ENCODE data around the gene PTPRO.

The PTPRO gene

GRCh38 chr12:15387772-15388171 is 65.5 kb downstream of the PTPRO start:
- TF ChIP-seq CTCF (IDR thresholded peaks at IDR 0.05; ENCODE audit: low read depth, low read length), result no peak
- no peak overlapping the region for H3K27ac ChIP-seq
- no peak for DNase-seq
- H3K9me3 ChIP-seq (ENCODE audit: severe bottlenecking), result no peaks in the 10 kb centered on the region
- H3K36me3 ChIP-seq, result no peaks in the 10 kb centered on the region
- H3K4me3 ChIP-seq (ENCODE audit: low read depth, low read length), result no peak overlapping the region
- H3K27me3 ChIP-seq (ENCODE audit: insufficient read depth, low read depth, severe bottlenecking), result no peaks in the 10 kb centered on the region

- no peak for TF ChIP-seq CTCF (IDR thresholded peaks at IDR 0.05; ENCODE audit: low read depth, low read length)
- Histone ChIP-seq H3K9me3 (ENCODE audit: severe bottlenecking) (no peaks in the 10 kb centered on the region), H3K4me3 (ENCODE audit: low read depth, low read length) (no peak overlapping the region)
Measured at GRCh38 chr12:15389561-15389960, 67.3 kb downstream of the PTPRO start.

GRCh38 chr12:15393037-15393436 is 70.7 kb downstream of the PTPRO start:
- Histone ChIP-seq H3K27ac (no peak overlapping the region), H3K36me3 (no peaks in the 10 kb centered on the region), H3K27me3 (ENCODE audit: insufficient read depth, low read depth, severe bottlenecking) (no peaks in the 10 kb centered on the region), H3K9me3 (ENCODE audit: severe bottlenecking) (no peaks in the 10 kb centered on the region), H3K4me3 (ENCODE audit: low read depth, low read length) (no peak overlapping the region)
- DNase-seq, result no peak
- TF ChIP-seq CTCF (IDR thresholded peaks at IDR 0.05; ENCODE audit: low read depth, low read length), result no peak

More at GRCh38 chr12:15389561-15389960, 67.3 kb downstream of the PTPRO start:
- Histone ChIP-seq H3K27me3 (ENCODE audit: insufficient read depth, low read depth, severe bottlenecking) (no peaks in the 10 kb centered on the region), H3K27ac (no peak overlapping the region), H3K36me3 (no peaks in the 10 kb centered on the region)
- no peak for DNase-seq

- Histone ChIP-seq H3K27me3 (ENCODE audit: insufficient read depth, low read depth, severe bottlenecking) (no peaks in the 10 kb centered on the region), H3K27ac (no peak overlapping the region), H3K9me3 (ENCODE audit: severe bottlenecking) (no peaks in the 10 kb centered on the region), H3K4me3 (ENCODE audit: low read depth, low read length) (no peak overlapping the region), H3K36me3 (no peaks in the 10 kb centered on the region)
- TF ChIP-seq CTCF (IDR thresholded peaks at IDR 0.05; ENCODE audit: low read depth, low read length), result no peak
- no peak for DNase-seq
Measured at GRCh38 chr12:15393995-15394394, 71.7 kb downstream of the PTPRO start.

GRCh38 chr12:15404485-15404884 is 82.2 kb downstream of the PTPRO start:
- no peak overlapping the region for H3K4me3 ChIP-seq (ENCODE audit: low read depth, low read length)
- H3K9me3 ChIP-seq (ENCODE audit: severe bottlenecking), result no peaks in the 10 kb centered on the region
- H3K36me3 ChIP-seq, result no peaks in the 10 kb centered on the region
- no peak overlapping the region for H3K27ac ChIP-seq
- TF ChIP-seq CTCF (IDR thresholded peaks at IDR 0.05; ENCODE audit: low read depth, low read length), result no peak
- no peak for DNase-seq
- H3K27me3 ChIP-seq (ENCODE audit: insufficient read depth, low read depth, severe bottlenecking), result no peaks in the 10 kb centered on the region

- no peak for DNase-seq
- H3K36me3 ChIP-seq, result no peaks in the 10 kb centered on the region
- no peak for TF ChIP-seq CTCF (IDR thresholded peaks at IDR 0.05; ENCODE audit: low read depth, low read length)
- no peak overlapping the region for H3K27ac ChIP-seq
- no peaks in the 10 kb centered on the region for H3K9me3 ChIP-seq (ENCODE audit: severe bottlenecking)
- no peak overlapping the region for H3K4me3 ChIP-seq (ENCODE audit: low read depth, low read length)
- H3K27me3 ChIP-seq (ENCODE audit: insufficient read depth, low read depth, severe bottlenecking), result no peaks in the 10 kb centered on the region
Measured at GRCh38 chr12:15405606-15406005, 83.3 kb downstream of the PTPRO start.
